Thoracic aorta (tissue), 2 donors: ENCODE results near the gene RPL32. TPM values are rescaled to one million over a fixed set of nuclear protein-coding genes. Genes with fewer than 3 reads are reported as not detected.

Experiments used
- ATAC-seq: fragments of 150-250 bp; one replicate; pipeline ENCODE4 v1.8.0; 2017; ENCODE audit warnings: low read depth; ENCODE audit not compliant: insufficient number of reproducible peaks, low FRiP score
- DNase-seq: peaks from one replicate; pipeline ENCODE4 v3.0.0-alpha.2; 2020; ENCODE audit warnings: low spot score
- H3K27ac ChIP-seq, 2 donors: fragments of 200-600 bp; sonication (generic); 1 replicate in 1 of 2; 2 replicates in 1 of 2; pipeline ENCODE4 v1.5.1; 2016; ENCODE audit warnings: mild to moderate bottlenecking in 2 of 2, moderate library complexity in 2 of 2
- H3K27me3 ChIP-seq: fragments of 200-600 bp; sonication (generic); replicated peaks from 2 replicates; pipeline ENCODE4 v1.6.0; 2016; ENCODE audit warnings: mild to moderate bottlenecking; ENCODE audit not compliant: insufficient read depth
- H3K36me3 ChIP-seq: fragments of 200-600 bp; sonication (generic); one replicate; pipeline ENCODE4 v1.5.1; 2016
- H3K4me1 ChIP-seq, 2 donors: fragments of 200-600 bp; sonication (generic); 1 replicate in 1 of 2; 2 replicates in 1 of 2; pipeline versions ENCODE4 v1.5.1 to v1.6.0; 2016; ENCODE audit warnings: low read depth in 2 of 2, mild to moderate bottlenecking in 1 of 2; ENCODE audit not compliant: control insufficient read depth in 1 of 2
- H3K4me3 ChIP-seq: fragments of 200-600 bp; sonication (generic); 2 replicates; pipeline ENCODE4 v1.5.1; 2016; ENCODE audit warnings: mild to moderate bottlenecking
- H3K9me3 ChIP-seq: fragments of 200-600 bp; sonication (generic); 2 replicates; pipeline ENCODE4 v1.5.1; 2016
- CTCF ChIP-seq: fragments of 200-600 bp; sonication (generic); IDR thresholded peaks from one replicate; pipeline ENCODE4 v1.5.1; 2019; ENCODE audit warnings: antibody characterized with exemption
- total RNA-seq, 2 donors: library from RNA; depleted of rRNA; stranded (reverse); fragments of >200 nt; gene quantifications; one replicate each; pipeline versions ENCODE4 v1.1.0 to v1.2.3, GENCODE V29; 2016

The RPL32 gene
- 100 to 1,000 TPM; 455 to 867 TPM for total RNA-seq

DNA sequence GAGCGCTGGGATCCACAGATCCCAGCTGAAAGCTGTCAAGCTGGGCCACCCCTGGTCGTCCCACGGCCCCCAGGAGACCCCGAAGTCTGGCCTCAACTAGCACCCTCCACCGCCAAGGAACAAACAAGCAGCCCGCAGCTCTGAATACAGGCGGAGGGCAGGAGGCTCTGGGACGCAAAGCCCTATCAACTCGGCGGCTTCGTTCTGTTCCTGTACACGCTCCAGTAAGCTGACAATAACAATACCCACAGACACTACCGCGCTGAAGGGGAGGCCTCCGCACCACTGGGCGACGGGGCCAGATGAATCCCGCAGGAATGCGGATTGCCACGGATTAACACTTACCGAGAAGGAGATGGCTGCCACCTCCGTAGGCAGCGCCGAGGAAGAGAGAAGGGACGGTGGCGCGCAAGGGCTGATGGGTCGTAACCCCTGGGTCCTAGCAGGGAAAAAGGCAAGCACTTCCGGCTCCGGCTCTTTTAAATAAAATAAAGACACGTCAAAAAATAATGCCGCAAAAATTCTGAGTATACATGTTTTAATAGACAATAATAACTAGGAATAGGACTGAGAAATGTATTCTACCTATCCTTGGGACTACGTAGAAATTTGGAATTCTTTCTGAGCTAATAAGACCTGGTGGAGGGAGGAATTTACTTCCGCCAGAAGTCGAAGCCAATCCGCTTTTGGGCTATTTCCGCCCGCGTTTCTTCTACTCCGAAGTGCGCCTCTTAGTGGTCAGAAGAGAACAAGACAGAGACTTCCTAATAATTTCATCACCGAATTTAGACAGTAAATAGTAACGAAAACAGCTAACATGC, at the start of gene RPL32:
RPL32 (minus strand) TSS at position 417 of the 821 bp plus-strand sequence. CDS start 1,328 bp downstream, outside the sequence.
- ATAC-seq: peak; percentile 89
- Histone ChIP-seq H3K4me3 (peak within 1 kb of the TSS; percentile 76), H3K27me3 (no peaks in the 10 kb centered on the region), H3K4me1 (peaks cover 7 to 32% of the 10 kb centered on the region in 2 donors), H3K27ac (peak within 1 kb of the TSS; percentile 85 to 96), H3K36me3 (peaks cover 20% of the 10 kb centered on the region), H3K9me3 (no peaks in the 10 kb centered on the region)
- TF ChIP-seq CTCF: peak; percentile 77
- peak; percentile 49 for DNase-seq

GRCh38 chr3:12890610-12891390, 49.4 kb upstream of the RPL32 start:
- DNase-seq (no peak), ATAC-seq (peak; percentile 59)
- H3K4me3 ChIP-seq: no peak overlapping the region
- peak overlapping the region; percentile 46 to 54 for H3K27ac ChIP-seq
- no peaks in the 10 kb centered on the region for H3K9me3 ChIP-seq
- no peaks in the 10 kb centered on the region for H3K36me3 ChIP-seq
- TF ChIP-seq CTCF: peak; percentile 19
- H3K4me1 ChIP-seq: peaks cover 8 to 34% of the 10 kb centered on the region in 2 donors
- H3K27me3 ChIP-seq: no peaks in the 10 kb centered on the region

DNA sequence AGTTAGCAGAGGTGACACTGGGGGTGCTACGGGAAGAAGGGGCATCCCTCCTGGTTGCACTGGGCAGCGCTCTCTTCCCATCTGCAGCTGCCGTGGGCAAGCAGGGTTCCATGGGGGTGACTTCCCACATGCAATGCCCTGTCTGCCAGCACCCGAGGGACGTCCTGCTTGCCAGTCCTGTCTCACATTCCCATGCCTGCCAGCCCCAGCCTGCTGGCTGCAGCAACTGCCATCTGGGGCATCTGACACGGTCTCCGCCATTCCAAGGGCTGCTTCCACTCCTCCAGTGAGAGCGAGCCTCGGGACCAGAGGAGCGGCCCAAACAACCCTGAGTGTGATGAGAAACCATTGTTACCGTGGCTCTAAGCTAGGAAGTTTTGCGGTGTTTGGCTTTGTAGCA, 45.4 kb upstream of the RPL32 start:
- no peak overlapping the region for H3K4me3 ChIP-seq
- peaks cover 3 to 37% of the 10 kb centered on the region in 2 donors for H3K4me1 ChIP-seq
- H3K27me3 ChIP-seq: no peaks in the 10 kb centered on the region
- no peaks in the 10 kb centered on the region for H3K9me3 ChIP-seq
- TF ChIP-seq CTCF: no peak
- ATAC-seq: no peak
- no peak for DNase-seq
- H3K27ac ChIP-seq: no peak overlapping the region
- H3K36me3 ChIP-seq: no peaks in the 10 kb centered on the region

DNA sequence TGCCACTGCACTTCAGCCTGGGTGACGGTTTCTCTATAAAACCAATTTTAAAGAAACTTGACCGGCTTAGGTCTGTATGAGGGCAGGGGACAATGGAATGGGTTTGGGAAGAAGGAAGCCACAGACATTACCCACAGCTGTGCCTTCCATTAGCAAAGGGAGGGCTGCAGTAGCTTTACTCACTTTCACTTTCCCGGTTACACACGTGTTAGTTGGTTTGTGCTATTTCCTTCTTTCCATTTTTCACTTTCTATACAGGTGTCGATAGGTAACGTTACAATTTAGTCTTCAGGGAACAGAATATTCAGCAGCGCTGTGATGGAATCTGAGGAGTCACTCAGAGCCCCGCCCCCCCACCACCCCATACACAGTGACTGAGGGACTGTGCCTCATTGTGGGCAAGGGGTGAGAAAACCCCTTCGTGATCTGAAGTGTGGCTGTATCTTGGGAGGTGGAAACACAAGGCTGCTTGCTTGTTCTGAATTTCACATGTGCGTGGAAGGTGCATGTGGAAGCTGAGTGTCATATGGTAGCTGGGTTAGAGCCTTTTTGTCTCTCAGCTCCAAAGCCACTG, 44.8 kb upstream of the RPL32 start:
- Histone ChIP-seq H3K4me1 (peaks cover 3 to 32% of the 10 kb centered on the region in 2 donors), H3K4me3 (no peak overlapping the region)

More for the DNA sequence above, 44.8 kb upstream of the RPL32 start:
- no peaks in the 10 kb centered on the region for H3K27me3 ChIP-seq
- no peaks in the 10 kb centered on the region for H3K36me3 ChIP-seq
- no peaks in the 10 kb centered on the region for H3K9me3 ChIP-seq
- TF ChIP-seq CTCF: no peak
- no peak for DNase-seq
- no peak overlapping the region for H3K27ac ChIP-seq
- ATAC-seq: no peak
